ENCODE measurements around the gene PTPA.
"Not testable (repeated sequence)": the region's sequence is repeated elsewhere in the genome, so short reads cannot be mapped to it uniquely, and the experiment has no call there.

Gene PTPA

DNA sequence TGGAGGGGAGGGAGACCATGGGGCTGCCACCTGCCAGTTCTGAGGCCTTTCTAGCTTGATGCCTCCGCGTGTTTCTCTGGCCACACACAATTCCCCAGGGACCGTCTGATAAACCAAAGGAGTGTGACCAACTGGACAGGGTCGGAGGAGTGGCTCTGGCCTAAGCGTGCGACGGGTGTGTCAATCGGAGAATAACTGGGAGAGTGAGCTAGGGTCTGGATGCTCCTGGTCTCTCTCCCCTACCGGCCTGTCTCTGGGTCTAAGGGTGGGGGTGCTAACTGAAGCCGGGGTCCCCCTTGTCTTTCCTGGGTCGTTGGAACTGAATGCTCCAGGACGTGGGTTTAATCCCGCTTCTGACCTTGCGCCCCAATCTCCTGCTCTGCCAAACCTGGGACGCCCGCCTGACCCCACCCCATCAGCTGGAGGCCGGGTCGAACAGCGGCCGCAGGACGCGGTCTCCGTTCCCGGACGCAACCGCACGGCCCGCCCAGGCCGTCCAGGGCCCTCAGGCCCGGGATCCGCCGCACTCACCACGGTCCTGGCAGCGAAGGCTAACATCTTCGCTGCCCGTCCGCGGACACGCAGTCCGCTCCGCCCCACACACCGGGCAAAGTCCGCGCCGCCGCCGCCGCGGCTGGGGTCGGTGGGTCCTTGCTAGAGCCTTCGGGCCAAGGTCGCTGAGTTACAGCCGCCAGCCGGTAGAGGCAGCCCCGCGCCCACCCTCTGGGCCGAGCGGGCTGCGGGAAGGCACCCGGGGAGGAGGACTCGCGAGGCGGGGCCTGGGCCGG, 1.1 kb upstream of the PTPA start:
- DNase-seq = no peak

DNA sequence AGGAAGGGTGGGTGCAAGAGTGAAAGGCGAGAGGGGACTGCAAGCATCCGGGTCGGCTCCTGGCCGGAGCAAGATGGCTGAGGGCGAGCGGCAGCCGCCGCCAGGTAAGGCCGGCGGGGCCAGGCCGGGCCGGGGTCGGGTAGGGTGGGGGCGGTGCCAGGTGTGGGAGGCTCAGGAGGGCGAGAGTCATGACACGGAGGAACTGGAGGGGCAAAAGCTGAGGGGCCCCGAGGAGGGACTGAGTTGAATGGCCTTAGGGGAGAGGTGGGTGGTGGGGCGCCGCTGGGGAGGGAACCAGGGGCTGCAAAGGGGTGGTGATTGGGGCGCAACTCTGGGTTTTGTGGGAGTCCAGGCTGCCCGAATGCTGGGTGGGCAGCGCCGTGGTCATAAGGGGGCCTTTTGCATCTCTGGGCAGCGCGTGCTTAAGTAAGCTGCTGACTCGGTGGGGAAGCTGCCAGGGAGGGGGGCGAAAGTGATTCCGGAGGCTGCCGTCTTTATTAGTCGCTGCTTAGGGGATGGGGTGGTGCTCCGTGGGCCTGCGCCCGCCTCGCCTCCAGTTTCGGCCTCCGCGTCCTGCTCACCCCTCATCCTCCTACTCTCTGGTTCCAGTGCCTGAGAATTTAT, 425 bp downstream of the PTPA start:
- peak; percentile 50 for DNase-seq

DNA sequence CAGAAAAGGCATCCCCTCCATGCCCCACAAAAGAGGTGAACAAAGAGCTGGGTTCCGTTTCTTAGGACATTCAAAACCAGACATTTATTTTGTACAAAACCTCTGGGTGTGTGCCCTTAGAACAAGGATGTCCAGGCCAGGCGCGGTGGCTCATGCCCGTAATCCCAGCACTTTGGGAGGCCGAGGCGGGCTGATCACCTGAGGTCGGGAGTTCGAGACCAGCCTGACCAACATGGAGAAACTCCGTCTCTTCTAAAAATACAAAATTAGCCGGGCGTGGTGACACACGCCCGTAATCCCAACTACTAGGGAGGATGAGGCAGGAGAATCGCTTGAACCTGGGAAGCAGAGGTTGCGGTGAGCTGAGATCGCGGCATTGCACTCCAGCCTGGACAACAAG, 1.3 kb downstream of the PTPA start:
- not testable (repeated sequence) for DNase-seq

DNA sequence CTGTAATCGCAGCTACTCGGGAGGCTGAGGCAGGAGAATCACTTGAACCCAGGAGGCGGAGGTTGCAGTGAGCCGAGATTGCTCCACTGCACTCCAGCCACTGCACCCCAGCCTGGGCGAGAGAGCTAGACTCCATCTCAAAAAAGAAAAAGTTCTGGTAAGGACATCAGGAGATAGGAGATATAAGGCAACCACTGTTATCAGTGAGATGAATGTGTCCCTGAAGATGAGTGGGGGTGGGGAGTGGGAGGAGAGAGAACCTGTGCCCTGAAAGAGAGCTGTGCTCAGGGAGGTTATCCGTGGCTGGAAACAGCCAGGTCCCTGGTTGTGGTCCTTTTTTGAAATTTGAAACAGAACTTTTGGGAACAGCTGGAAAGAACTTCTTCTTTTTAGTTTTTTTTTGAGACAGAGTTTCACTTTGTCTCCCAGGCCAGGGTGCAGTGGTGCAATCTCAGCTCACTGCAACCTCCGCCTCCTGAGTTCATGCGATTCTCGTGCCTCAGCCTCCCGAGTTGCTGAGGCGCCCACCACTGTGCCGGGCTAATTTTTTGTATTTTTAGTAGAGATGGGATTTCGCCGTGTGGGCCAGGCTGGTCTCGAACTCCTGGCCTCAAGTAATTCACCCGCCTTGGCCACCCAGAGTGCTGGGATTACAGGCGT, 2.6 kb downstream of the PTPA start:
- DNase-seq = no peak

- no peak for DNase-seq
These were observed 7.6 kb downstream of the PTPA start for GRCh38 chr9:129118799-129119198.

DNA sequence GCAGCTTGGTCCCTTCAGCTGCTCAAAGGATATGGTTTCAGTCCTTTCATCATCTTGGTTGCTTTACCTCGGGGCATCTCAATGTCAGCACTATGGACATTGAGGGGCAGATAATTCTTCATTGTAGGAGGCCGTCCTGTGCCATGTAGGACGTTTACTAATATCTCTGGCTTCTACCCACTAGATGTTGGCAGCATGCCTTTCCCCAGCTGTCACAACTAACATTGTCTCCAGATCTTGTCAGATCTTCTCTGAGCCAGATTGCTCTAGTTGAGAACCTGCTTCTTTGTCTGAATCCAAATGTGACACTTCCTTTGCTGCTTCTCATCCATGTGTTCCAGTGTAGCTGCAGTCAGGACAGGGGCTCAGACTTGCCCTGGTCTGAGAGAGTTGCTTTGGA, 10.3 kb downstream of the PTPA start:
- no peak for DNase-seq

DNA sequence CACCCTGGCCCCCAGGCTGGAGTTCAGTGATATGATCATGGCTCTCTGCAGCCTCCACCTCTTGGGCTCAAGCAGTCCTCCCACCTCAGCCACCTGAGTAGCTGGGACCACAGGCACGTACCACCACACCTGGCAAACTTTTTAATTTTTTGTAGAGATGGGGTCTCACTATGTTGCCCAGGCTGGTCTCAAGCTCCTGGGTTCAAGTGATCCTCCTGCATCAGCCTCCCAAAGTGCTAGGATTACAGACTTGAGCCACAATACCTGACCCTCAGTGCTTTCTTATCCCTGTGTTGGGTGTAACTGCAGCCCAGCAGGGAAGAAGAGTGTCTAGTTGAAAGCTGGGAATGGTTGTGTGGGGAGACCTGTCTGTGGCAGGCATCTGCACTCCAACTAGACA, 10.9 kb downstream of the PTPA start:
- DNase-seq = no peak

- not testable (repeated sequence) for DNase-seq
These were observed 11.8 kb downstream of the PTPA start for GRCh38 chr9:129122976-129123375.

DNA sequence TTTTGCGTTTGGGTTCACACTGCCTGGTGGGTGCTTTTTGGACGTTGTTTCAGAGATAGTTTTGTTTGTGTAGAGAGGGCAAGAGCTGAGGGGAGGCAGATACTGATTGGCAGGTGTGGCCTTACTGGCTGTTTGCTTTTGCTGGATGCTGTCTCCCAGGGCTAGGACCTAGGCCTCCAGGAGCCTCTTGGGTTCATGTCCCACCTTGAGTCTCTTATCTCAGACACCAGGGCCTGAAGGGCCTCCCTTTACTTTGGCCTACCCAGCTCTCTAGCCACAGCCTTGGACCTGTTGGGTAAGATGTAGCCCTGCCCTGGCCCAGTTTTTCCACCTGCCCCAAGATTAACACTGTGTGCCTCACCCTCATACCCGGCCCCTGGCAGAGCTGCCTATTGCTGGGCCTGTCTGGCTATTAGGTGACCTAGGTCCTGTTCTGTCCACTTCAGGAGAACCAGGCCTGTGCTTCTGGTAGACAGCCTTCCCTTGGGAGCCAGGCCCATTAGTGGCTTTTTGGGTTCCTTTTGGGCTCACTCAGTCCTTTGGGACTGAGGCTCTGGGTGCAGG, 13.4 kb downstream of the PTPA start:
- DNase-seq = no peak

DNA sequence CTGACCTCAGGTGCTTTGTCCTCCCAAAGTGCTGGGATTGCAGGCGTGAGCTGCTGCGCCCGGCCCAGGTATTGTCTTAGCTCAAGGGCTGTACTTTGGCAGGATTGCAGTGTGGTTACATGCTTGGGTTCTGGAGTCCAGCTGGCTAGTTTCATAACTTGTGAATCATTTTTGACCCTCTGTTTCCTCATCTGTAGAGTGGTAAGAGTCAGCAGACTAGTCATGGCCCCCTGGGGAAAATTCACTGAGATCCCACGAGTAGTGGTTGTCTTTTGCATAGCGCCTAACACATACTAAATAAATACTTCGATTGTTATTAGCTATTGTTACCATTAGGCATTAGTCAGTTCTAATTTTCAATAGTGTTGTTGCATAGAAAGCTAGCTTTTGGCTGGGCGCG, 14.3 kb downstream of the PTPA start:
- no peak for DNase-seq

DNA sequence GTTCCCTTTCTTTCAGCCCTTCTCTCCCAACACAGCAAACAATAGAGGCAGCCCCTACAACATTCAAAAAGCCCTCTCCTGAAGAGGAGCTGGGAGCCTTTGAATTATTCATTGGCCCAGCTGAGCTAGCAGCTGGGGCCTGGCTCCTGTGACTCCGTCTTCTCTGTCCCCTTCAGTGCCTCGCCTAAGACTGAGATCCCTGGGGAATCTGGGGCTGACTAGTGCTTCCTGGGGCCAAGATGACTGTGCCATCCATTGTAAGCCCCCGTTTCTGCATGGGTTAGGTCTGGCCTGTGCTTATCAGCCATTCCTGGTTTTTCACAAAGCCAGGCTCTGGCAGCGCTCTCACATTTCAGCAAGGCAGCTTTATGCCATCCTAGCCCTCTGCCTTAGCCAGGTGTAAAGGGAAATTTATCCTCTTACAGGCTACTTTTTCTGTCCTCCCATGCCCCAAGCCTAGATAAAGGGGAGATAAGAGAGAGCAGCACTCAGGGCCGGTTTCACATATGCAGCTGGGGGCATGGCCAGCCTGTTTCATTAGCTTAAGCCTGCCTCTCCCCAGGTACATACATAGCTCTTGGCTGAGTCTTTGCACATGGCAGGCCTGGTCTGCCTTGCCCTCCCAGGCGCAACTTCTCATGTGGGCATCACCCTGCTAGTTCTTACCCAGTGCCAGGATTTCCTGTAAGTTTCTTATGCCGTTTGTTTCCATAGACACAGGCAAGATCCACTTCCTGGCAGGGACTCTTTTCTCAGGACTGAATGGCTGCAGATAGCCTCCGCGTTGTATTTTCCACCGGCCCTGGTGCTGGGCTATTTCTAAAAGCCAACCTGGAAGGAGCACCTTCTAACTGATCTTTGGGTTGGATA, 15.8 kb downstream of the PTPA start:
- DNase-seq = no peak

DNA sequence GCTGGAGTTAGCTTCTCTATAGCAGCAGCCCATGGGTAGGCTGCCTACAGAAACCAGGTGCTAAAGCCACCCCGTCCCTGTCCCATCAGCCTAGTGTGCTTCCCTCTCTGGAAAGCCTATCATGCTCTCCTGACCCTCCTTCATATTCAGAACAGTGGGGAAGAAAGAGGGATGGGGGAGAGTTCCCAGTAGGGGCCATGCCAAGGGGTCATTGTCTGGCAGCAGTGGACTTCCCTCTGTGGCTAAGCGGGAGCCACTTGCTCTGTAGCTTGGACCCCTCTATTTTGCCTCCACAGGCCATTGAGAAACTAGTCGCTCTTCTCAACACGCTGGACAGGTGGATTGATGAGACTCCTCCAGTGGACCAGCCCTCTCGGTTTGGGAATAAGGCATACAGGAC, 17.5 kb downstream of the PTPA start:
- DNase-seq = no peak

DNA sequence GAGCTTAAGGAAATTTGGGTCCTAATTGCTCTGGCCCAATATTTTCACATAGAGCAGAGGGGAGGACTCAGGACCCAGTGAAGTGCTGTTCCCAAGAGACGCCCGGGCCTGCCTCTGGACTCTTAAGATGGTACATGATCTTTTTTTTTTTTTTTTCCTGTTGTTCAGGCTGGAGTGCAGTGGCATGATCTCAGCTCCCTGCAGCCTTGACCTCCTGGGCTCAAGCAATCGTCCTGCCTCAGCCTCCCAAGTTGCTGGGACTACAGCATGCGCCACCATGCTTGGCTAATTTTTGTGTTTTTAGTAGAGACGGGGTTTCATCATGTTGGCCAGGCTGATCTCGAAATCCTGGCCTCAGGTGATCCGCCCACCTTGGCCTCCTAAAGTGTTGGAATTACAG, 19.1 kb downstream of the PTPA start:
- not testable (repeated sequence) for DNase-seq

GRCh38 chr9:129130791-129131190, 19.6 kb downstream of the PTPA start:
- no peak for DNase-seq

- DNase-seq = peak; percentile 2
These were observed 20.3 kb downstream of the PTPA start for GRCh38 chr9:129131300-129132145.

DNA sequence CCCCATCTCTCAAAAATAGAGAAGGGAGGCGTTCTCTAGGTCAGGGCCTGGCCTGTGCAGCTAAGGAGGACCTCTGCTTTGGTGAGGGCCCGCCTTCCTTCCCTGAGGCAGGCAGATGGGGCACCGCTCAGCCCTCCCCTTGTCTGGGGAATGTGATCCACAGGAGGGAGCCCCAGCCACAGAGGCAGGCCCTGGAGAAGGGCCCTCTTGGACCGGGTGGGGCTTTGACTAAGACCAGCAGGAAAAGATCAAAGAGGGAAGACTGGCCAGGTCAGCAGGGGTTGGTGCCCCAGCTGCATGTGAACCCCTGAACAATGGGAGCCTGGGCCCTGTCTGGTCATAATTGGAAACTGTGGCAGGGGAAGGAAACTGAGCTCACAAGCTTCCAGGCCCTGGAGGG, 21.9 kb downstream of the PTPA start:
- DNase-seq = no peak

- no peak for DNase-seq
These were observed 24.3 kb downstream of the PTPA start for GRCh38 chr9:129135476-129135875.

GRCh38 chr9:129136446-129137035, 25.3 kb downstream of the PTPA start:
- no peak for DNase-seq

- DNase-seq = no peak
These were observed 26.3 kb downstream of the PTPA start for GRCh38 chr9:129137292-129138143.

DNA sequence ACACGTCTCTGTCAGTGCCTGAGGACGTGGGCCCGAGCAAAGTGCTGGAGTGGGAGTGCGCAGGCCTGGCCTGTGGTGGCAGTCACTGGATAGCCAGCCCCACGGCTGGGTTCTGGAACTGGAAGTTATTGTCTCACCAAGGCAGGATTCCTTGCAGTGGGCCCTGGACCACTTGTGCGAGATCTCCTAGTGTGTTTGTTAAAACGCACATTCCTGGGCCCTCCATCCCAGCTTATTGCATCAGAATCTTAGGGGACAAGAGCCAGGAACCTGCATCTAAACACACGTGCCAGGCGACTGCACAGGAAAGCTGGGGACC, 26.9 kb downstream of the PTPA start:
- no peak for DNase-seq

Data from DMS79 (cell line).